ENCODE measurements around the gene ZNF536. TPM values are rescaled to one million over a fixed set of nuclear protein-coding genes. Genes with fewer than 3 reads are reported as not detected.

Gene ZNF536
- total and polyA plus RNA-seq, 2 donors (not counting 1 experiment from before 2014, with no cell fraction given), result 0.50 TPM; not detected in 1

GRCh38 chr19:30375553-30376031 is 3.4 kb downstream of the ZNF536 start:
- Histone ChIP-seq H3K79me2 (ENCODE audit: control insufficient read depth, insufficient read depth, low read length) (no peaks in the 10 kb centered on the region), H3K9ac (ENCODE audit: insufficient read depth, low read length) (no peak overlapping the region), H3K9me3 (ENCODE audit: control insufficient read depth, insufficient read depth, low read depth, low read length) (no peaks in the 10 kb centered on the region), H4K20me1 (ENCODE audit: control insufficient read depth, extremely low read depth, insufficient read depth, low read length) (no peaks in the 10 kb centered on the region), H3K4me3 (replicated peaks in 1 of 4; ENCODE audit: control extremely low read depth in 1 of 4, insufficient read depth in 1 of 4, low read depth in 3 of 4, low read length in 4 of 4) (no peak overlapping the region), H3K36me3 (ENCODE audit: control insufficient read depth, insufficient read depth, low read length) (no peaks in the 10 kb centered on the region), H3K4me1 (ENCODE audit: control insufficient read depth, extremely low read depth, insufficient read depth, low read length) (no peaks in the 10 kb centered on the region), H3K4me2 (ENCODE audit: extremely low read depth, insufficient read depth, low read length) (no peak overlapping the region), H3K27me3 (ENCODE audit: control insufficient read depth, insufficient read depth, low read length) (no peaks in the 10 kb centered on the region), H3K27ac (ENCODE audit: insufficient read depth, low read length) (no peak overlapping the region), H2AFZ (ENCODE audit: low read length) (no peak overlapping the region)
- no peak for DNase-seq (ENCODE audit: low read depth in 2 of 2)
- TF ChIP-seq EZH2 (IDR thresholded peaks at IDR 0.05; ENCODE audit: low read length, missing control alignments), result no peak
- TF ChIP-seq, protein P1, sequence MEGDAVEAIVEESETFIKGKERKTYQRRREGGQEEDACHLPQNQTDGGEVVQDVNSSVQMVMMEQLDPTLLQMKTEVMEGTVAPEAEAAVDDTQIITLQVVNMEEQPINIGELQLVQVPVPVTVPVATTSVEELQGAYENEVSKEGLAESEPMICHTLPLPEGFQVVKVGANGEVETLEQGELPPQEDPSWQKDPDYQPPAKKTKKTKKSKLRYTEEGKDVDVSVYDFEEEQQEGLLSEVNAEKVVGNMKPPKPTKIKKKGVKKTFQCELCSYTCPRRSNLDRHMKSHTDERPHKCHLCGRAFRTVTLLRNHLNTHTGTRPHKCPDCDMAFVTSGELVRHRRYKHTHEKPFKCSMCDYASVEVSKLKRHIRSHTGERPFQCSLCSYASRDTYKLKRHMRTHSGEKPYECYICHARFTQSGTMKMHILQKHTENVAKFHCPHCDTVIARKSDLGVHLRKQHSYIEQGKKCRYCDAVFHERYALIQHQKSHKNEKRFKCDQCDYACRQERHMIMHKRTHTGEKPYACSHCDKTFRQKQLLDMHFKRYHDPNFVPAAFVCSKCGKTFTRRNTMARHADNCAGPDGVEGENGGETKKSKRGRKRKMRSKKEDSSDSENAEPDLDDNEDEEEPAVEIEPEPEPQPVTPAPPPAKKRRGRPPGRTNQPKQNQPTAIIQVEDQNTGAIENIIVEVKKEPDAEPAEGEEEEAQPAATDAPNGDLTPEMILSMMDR (conservative IDR thresholded peaks at IDR 0.05 in 1 of 2, IDR thresholded peaks at IDR 0.05 in 1 of 2; ENCODE audit: low read depth in 1 of 2, low read length in 2 of 2), result no peak

- Histone ChIP-seq H3K27me3 (ENCODE audit: control insufficient read depth, insufficient read depth, low read length) (no peaks in the 10 kb centered on the region), H3K9ac (ENCODE audit: insufficient read depth, low read length) (no peak overlapping the region), H3K4me1 (ENCODE audit: control insufficient read depth, extremely low read depth, insufficient read depth, low read length) (no peaks in the 10 kb centered on the region), H2AFZ (ENCODE audit: low read length) (no peak overlapping the region), H4K20me1 (ENCODE audit: control insufficient read depth, extremely low read depth, insufficient read depth, low read length) (no peaks in the 10 kb centered on the region), H3K9me3 (ENCODE audit: control insufficient read depth, insufficient read depth, low read depth, low read length) (no peaks in the 10 kb centered on the region), H3K27ac (ENCODE audit: insufficient read depth, low read length) (no peak overlapping the region), H3K4me3 (replicated peaks in 1 of 4; ENCODE audit: control extremely low read depth in 1 of 4, insufficient read depth in 1 of 4, low read depth in 3 of 4, low read length in 4 of 4) (no peak overlapping the region), H3K4me2 (ENCODE audit: extremely low read depth, insufficient read depth, low read length) (no peak overlapping the region), H3K36me3 (ENCODE audit: control insufficient read depth, insufficient read depth, low read length) (no peaks in the 10 kb centered on the region), H3K79me2 (ENCODE audit: control insufficient read depth, insufficient read depth, low read length) (no peaks in the 10 kb centered on the region)
- DNase-seq (ENCODE audit: low read depth in 2 of 2), result no peak
- TF ChIP-seq, protein P1 (conservative IDR thresholded peaks at IDR 0.05 in 1 of 2, IDR thresholded peaks at IDR 0.05 in 1 of 2; ENCODE audit: low read depth in 1 of 2, low read length in 2 of 2), result no peak
- no peak for TF ChIP-seq EZH2 (IDR thresholded peaks at IDR 0.05; ENCODE audit: low read length, missing control alignments)
These were observed 4.1 kb downstream of the ZNF536 start for GRCh38 chr19:30376272-30376671.

DNA sequence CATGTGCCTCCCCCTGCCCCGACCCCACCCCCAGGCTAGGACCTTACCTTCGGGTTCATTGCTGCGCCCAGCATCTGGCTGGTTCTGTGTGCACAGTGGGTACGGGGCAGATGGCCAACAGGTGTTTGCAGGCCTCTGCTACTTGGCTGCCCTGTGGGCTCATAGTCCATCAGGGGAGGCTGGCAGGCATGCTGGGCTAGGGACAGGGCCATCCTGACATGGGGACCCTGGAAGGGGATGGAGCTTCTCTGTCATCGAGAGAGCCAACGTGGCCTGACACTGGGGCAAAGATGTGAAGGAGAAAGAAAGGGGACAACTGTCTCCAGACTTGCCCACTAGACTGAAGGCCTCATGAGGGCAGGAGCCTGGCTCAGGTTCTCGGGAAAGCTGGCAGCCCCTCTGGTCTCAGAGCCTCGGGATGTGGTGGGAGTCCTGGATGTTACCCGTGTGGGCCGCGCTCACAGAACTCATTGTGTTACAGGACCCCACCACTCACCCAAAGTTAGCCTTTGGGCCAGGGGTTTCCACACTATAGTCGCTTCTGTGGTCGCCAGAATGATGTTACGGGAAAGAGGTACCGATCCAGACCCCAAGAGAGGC is 4.7 kb downstream of the ZNF536 start:
- no peak overlapping the region for H3K9ac ChIP-seq (ENCODE audit: insufficient read depth, low read length)
- no peaks in the 10 kb centered on the region for H3K79me2 ChIP-seq (ENCODE audit: control insufficient read depth, insufficient read depth, low read length)
- TF ChIP-seq EZH2 (IDR thresholded peaks at IDR 0.05; ENCODE audit: low read length, missing control alignments), result no peak
- TF ChIP-seq, protein P1 (conservative IDR thresholded peaks at IDR 0.05 in 1 of 2, IDR thresholded peaks at IDR 0.05 in 1 of 2; ENCODE audit: low read depth in 1 of 2, low read length in 2 of 2), result no peak
- no peaks in the 10 kb centered on the region for H3K4me1 ChIP-seq (ENCODE audit: control insufficient read depth, extremely low read depth, insufficient read depth, low read length)
- DNase-seq (ENCODE audit: low read depth in 2 of 2), result no peak
- H3K27me3 ChIP-seq (ENCODE audit: control insufficient read depth, insufficient read depth, low read length), result no peaks in the 10 kb centered on the region
- H3K9me3 ChIP-seq (ENCODE audit: control insufficient read depth, insufficient read depth, low read depth, low read length), result no peaks in the 10 kb centered on the region
- H4K20me1 ChIP-seq (ENCODE audit: control insufficient read depth, extremely low read depth, insufficient read depth, low read length), result no peaks in the 10 kb centered on the region
- H2AFZ ChIP-seq (ENCODE audit: low read length), result no peak overlapping the region
- H3K4me3 ChIP-seq (replicated peaks in 1 of 4; ENCODE audit: control extremely low read depth in 1 of 4, insufficient read depth in 1 of 4, low read depth in 3 of 4, low read length in 4 of 4), result no peak overlapping the region
- no peaks in the 10 kb centered on the region for H3K36me3 ChIP-seq (ENCODE audit: control insufficient read depth, insufficient read depth, low read length)
- no peak overlapping the region for H3K4me2 ChIP-seq (ENCODE audit: extremely low read depth, insufficient read depth, low read length)
- H3K27ac ChIP-seq (ENCODE audit: insufficient read depth, low read length), result no peak overlapping the region
